ENCODE measurements around the gene CYP2S1.

GRCh38 chr19:41248895-41249294 lies 55.9 kb downstream of the CYP2S1 start:
- TF ChIP-seq EZH2 (IDR thresholded peaks at IDR 0.05; ENCODE audit: borderline replicate concordance, low read depth, low read length, poor library complexity, severe bottlenecking) (no peak), CTCF (conservative IDR thresholded peaks at IDR 0.05; ENCODE audit: low read depth, low read length) (no peak)

Measured in A673 (cell line).